RWPE1 (cell line): ENCODE results near the gene VAMP4.

Experiments
- CTCF ChIA-PET: fragments of 350-600 bp; sonication (Branson Sonifier 250); formaldehyde crosslinking; extraction: SDS; loops from one replicate; lab custom pipeline; 2021; lab: Yijun Ruan, JAX
- POLR2A ChIA-PET: fragments of 400-600 bp; formaldehyde crosslinking; extraction: SDS; loops from one replicate; lab custom pipeline; 2020; ENCODE audit warnings: antibody characterized with exemption; ENCODE audit not compliant: low non-redundant PET; lab: Yijun Ruan, JAX
- DNase-seq: peaks from one replicate; pipeline ENCODE4 v3.0.0; 2012; ENCODE audit warnings: low spot score
- H3K27ac ChIP-seq: fragments of 450-650 bp; 2 replicates; pipeline ENCODE4 v1.5.1; 2017
- CTCF ChIP-seq: fragments of 450-650 bp; conservative IDR thresholded peaks from 2 replicates; pipeline ENCODE4 v1.5.1; 2017; ENCODE audit warnings: low read depth, mild to moderate bottlenecking

VAMP4 gene

GRCh38 chr1:171784784-171785183 is 42.9 kb upstream of the VAMP4 start:
- ChIA-PET CTCF (interaction anchor here (0.9 to 1.3 kb wide), 2 partner anchors 16 to 140 kb away, joined by 4 to 6 read pairs; no protein-coding TSS in a partner anchor), POLR2A (no interaction called here)
- H3K27ac ChIP-seq, result no peak overlapping the region
- DNase-seq, result no peak
- no peak for TF ChIP-seq CTCF

- no peak overlapping the region for H3K27ac ChIP-seq
- no peak for TF ChIP-seq CTCF
- ChIA-PET POLR2A (no interaction called here), CTCF (no interaction called here)
- no peak for DNase-seq
Measured at GRCh38 chr1:171783816-171784530, 42.1 kb upstream of the VAMP4 start.

- peak; percentile 98 for DNase-seq
- CTCF ChIA-PET, result interaction anchor here (0.6 kb wide), 1 partner anchor 19 kb away, joined by 3 read pairs; no protein-coding TSS in a partner anchor
- peak within 1 kb of the TSS; percentile 89 for H3K27ac ChIP-seq
- POLR2A ChIA-PET, result interaction anchor here (0.6 to 0.7 kb wide), 2 partner anchors 20 to 552 kb away, joined by 3 read pairs; no protein-coding TSS in a partner anchor
- TF ChIP-seq CTCF, result no peak
Measured at GRCh38 chr1:171781176-171781875, 39.5 kb upstream of the VAMP4 start, which contains the start of gene METTL13. Gene METTL13 (plus strand): TSS chr1:171781660. CDS start chr1:171781968, 308 bp downstream.

GRCh38 chr1:171780583-171781175 is 38.8 kb upstream of the VAMP4 start:
- ChIA-PET POLR2A (no interaction called here), CTCF (no interaction called here)
- peak overlapping the region; percentile 89 for H3K27ac ChIP-seq
- no peak for TF ChIP-seq CTCF
- DNase-seq, result no peak

GRCh38 chr1:171772312-171772711 is 30.4 kb upstream of the VAMP4 start:
- POLR2A ChIA-PET, result no interaction called here
- no peak for TF ChIP-seq CTCF
- CTCF ChIA-PET, result interaction anchor here (0.6 to 0.7 kb wide), 2 partner anchors 354 to 779 kb away, joined by 3 read pairs; no protein-coding TSS in a partner anchor
- DNase-seq, result no peak
- no peak overlapping the region for H3K27ac ChIP-seq

- no peak overlapping the region for H3K27ac ChIP-seq
- ChIA-PET POLR2A (no interaction called here), CTCF (no interaction called here)
- no peak for TF ChIP-seq CTCF
- no peak for DNase-seq
Measured at GRCh38 chr1:171769754-171770153, 27.9 kb upstream of the VAMP4 start.
